Measurements from ENCODE around the gene CHKA. TPM values are rescaled to one million over a fixed set of nuclear protein-coding genes. Genes with fewer than 3 reads are reported as not detected.

CHKA gene
- total RNA-seq, 1 experiment from 2014 or later = 136 TPM

GRCh38 chr11:68148071-68148805 is 27.1 kb upstream of the CHKA start:
- H3K36me3 ChIP-seq (ENCODE audit: control insufficient read depth, insufficient read depth, low read length) = no peaks in the 10 kb centered on the region
- BruUV-seq (replicated peaks) = no TSS peak
- intact Hi-C loops (cut with micrococcal nuclease; ENCODE audit: unreplicated experiment) (no loop called here), in situ Hi-C loops (cut with HindIII; ENCODE audit: low pct_unique_long_range_greater_than_20kb, low sequenced_read_pairs) (no loop called here)
- H3K4me3 ChIP-seq (ENCODE audit: low read depth in 2 of 2, low read length in 2 of 2) = no peak overlapping the region
- ATAC-seq (no peak), DNase-seq (ENCODE audit: low read depth, low spot score) (no peak)
- no peaks in the 10 kb centered on the region for H3K9me3 ChIP-seq (ENCODE audit: control insufficient read depth, insufficient read depth, low read depth, low read length)
- ChIA-PET CTCF (no interaction called here), POLR2A (interaction anchor here (0.6 to 0.9 kb wide), 2 partner anchors 30 to 62 kb away, joined by 5 to 9 read pairs; no protein-coding TSS in a partner anchor)
- H3K4me1 ChIP-seq (ENCODE audit: control insufficient read depth, insufficient read depth, low read length) = peaks cover 59% of the 10 kb centered on the region
- peak overlapping the region; percentile 91 for H3K27ac ChIP-seq (ENCODE audit: low read length)
- TF ChIP-seq POLR2AphosphoS5 (IDR thresholded peaks at IDR 0.05; ENCODE audit: low read depth, low read length) (no peak), REST (IDR thresholded peaks at IDR 0.05; ENCODE audit: insufficient read depth in 1 of 2, low read depth in 2 of 2, low read length in 1 of 2) (no peak), TCF7L2 (IDR thresholded peaks at IDR 0.05; ENCODE audit: low read depth, low read length) (no peak), SIN3A (IDR thresholded peaks at IDR 0.05; ENCODE audit: borderline replicate concordance, insufficient read depth, low read depth, low read length) (no peak), CTCF (IDR thresholded peaks at IDR 0.05) (no peak)
- no peaks in the 10 kb centered on the region for H3K27me3 ChIP-seq (ENCODE audit: control insufficient read depth, insufficient read depth, low read length)

- H3K27ac ChIP-seq (ENCODE audit: low read length) = peak overlapping the region; percentile 91
- TF ChIP-seq TCF7L2 (IDR thresholded peaks at IDR 0.05; ENCODE audit: low read depth, low read length) (peak; percentile 67; the same call in 1 of the 2 replicates), POLR2AphosphoS5 (IDR thresholded peaks at IDR 0.05; ENCODE audit: low read depth, low read length) (peak; percentile 81; the same call in 1 of the 2 replicates), SIN3A (IDR thresholded peaks at IDR 0.05; ENCODE audit: borderline replicate concordance, insufficient read depth, low read depth, low read length) (peak; percentile 92; the same call in 1 of the 2 replicates), CTCF (IDR thresholded peaks at IDR 0.05) (no peak), REST (IDR thresholded peaks at IDR 0.05; ENCODE audit: insufficient read depth in 1 of 2, low read depth in 2 of 2, low read length in 1 of 2) (no peak)
- ChIA-PET CTCF (no interaction called here), POLR2A (interaction anchor here (0.6 kb wide), 1 partner anchor 88 kb away, joined by 3 read pairs; no protein-coding TSS in a partner anchor)
- no TSS peak for BruUV-seq (replicated peaks)
- intact Hi-C loops (cut with micrococcal nuclease; ENCODE audit: unreplicated experiment) = no loop called here
- peak overlapping the region in 1 of 2 experiments; percentile 21; a peak in 1 of 4 replicates for H3K4me3 ChIP-seq (ENCODE audit: low read depth in 2 of 2, low read length in 2 of 2)
- H3K36me3 ChIP-seq (ENCODE audit: control insufficient read depth, insufficient read depth, low read length) = no peaks in the 10 kb centered on the region
- ATAC-seq (peak; percentile 81), DNase-seq (ENCODE audit: low read depth, low spot score) (no peak)
- H3K27me3 ChIP-seq (ENCODE audit: control insufficient read depth, insufficient read depth, low read length) = no peaks in the 10 kb centered on the region
- in situ Hi-C loops (cut with HindIII; ENCODE audit: low pct_unique_long_range_greater_than_20kb, low sequenced_read_pairs) = no loop called here
- H3K4me1 ChIP-seq (ENCODE audit: control insufficient read depth, insufficient read depth, low read length) = peaks cover 62% of the 10 kb centered on the region
- H3K9me3 ChIP-seq (ENCODE audit: control insufficient read depth, insufficient read depth, low read depth, low read length) = no peaks in the 10 kb centered on the region
Observed at GRCh38 chr11:68146704-68147474, 25.7 kb upstream of the CHKA start.

All from Panc1 (cell line).